Peyer's patch (tissue), 4 donors: ENCODE measurements around the gene ACTRT3.

Experiments
- POLR2A ChIP-seq, 2 donors: fragments of 450-650 bp; IDR thresholded peaks; one replicate each; pipeline ENCODE4 v1.5.1; 2017; ENCODE audit warnings: antibody characterized with exemption in 2 of 2, mild to moderate bottlenecking in 2 of 2, moderate library complexity in 2 of 2
- TF ChIP-seq, protein P1 (sequence below), 6 experiments: fragments of 450-650 bp in 4 of 6; fragments of 200-600 bp in 2 of 6; sonication (generic) in 1 of 6; IDR thresholded peaks; one replicate each; pipeline ENCODE4 v1.5.1; 2017 to 2019; ENCODE audit warnings: antibody characterized with exemption in 6 of 6, mild to moderate bottlenecking in 3 of 6, moderate library complexity in 1 of 6

DNA sequence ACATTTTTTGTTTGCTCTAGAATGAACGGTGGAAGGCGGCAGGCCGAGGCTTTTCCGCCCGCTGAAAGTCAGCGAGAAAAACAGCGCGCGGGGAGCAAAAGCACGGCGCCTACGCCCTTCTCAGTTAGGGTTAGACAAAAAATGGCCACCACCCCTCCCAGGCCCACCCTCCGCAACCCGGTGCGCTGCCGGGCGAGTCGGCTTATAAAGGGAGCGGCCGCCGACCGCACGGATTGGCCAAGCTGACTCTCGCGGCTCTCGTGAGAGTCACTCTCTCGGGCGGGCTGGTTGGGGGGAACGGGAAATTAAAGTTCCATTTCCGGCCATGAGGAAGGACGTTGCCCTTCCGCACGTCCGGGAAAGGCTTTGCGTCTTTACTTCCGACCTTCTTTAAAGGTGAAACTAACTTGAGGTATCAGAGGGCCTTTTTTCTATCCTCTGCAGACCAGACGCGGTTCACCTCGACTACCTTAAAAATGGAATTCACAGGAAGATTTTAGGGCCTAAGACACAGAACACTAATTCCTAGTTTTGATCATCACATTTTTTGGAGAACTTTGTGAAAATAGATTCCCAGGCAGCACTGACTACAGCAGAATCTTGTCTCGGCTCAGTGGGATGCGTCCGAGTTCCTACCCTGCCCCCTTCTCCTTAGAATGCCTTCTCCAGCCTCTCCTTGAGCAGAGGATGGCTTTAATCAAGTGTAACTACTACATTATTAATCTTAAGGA, 4.3 kb downstream of the ACTRT3 start, which contains the start of gene TERC:
- TF ChIP-seq POLR2A (IDR thresholded peaks at IDR 0.05) = peak; percentile 98
- TF ChIP-seq, protein P1, sequence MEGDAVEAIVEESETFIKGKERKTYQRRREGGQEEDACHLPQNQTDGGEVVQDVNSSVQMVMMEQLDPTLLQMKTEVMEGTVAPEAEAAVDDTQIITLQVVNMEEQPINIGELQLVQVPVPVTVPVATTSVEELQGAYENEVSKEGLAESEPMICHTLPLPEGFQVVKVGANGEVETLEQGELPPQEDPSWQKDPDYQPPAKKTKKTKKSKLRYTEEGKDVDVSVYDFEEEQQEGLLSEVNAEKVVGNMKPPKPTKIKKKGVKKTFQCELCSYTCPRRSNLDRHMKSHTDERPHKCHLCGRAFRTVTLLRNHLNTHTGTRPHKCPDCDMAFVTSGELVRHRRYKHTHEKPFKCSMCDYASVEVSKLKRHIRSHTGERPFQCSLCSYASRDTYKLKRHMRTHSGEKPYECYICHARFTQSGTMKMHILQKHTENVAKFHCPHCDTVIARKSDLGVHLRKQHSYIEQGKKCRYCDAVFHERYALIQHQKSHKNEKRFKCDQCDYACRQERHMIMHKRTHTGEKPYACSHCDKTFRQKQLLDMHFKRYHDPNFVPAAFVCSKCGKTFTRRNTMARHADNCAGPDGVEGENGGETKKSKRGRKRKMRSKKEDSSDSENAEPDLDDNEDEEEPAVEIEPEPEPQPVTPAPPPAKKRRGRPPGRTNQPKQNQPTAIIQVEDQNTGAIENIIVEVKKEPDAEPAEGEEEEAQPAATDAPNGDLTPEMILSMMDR (IDR thresholded peaks at IDR 0.05) = peak in 2 of 6 experiments; percentile 1 to 4
